Gastroesophageal sphincter (tissue), 4 donors: ENCODE data around the gene SLC9A3. TPM values are rescaled to one million over a fixed set of nuclear protein-coding genes. Genes with fewer than 3 reads are reported as not detected.
A peak's percentile ranks its signal among the peaks of the same experiment; 100 is the strongest.

ENCODE experiments used
- ATAC-seq: fragments of 150-250 bp; one replicate; pipeline ENCODE4 v1.9.1; 2016; ENCODE audit warnings: mild to moderate bottlenecking, moderate library complexity
- H3K27ac ChIP-seq, 4 donors: fragments of 200-600 bp; sonication (generic) in 3 of 4; 1 replicate in 3 of 4; 2 replicates in 1 of 4; pipeline ENCODE4 v1.5.1; 2016 to 2019
- H3K27me3 ChIP-seq: fragments of 200-600 bp; sonication (generic); one replicate; pipeline ENCODE4 v1.5.1; 2019
- H3K36me3 ChIP-seq, 2 donors: fragments of 200-600 bp; sonication (generic); one replicate each; pipeline ENCODE4 v1.5.1; 2019; ENCODE audit warnings: control low read depth in 1 of 2
- H3K4me1 ChIP-seq, 3 donors: fragments of 200-600 bp; sonication (generic); 1 replicate in 2 of 3; 2 replicates in 1 of 3; pipeline ENCODE4 v1.5.1; 2016 to 2019; ENCODE audit warnings: control low read depth in 2 of 3
- H3K4me3 ChIP-seq, 2 donors: fragments of 200-600 bp; sonication (generic); one replicate each; pipeline ENCODE4 v1.5.1; 2019; ENCODE audit warnings: mild to moderate bottlenecking in 1 of 2, moderate library complexity in 1 of 2
- H3K9me3 ChIP-seq, 3 donors: fragments of 200-600 bp; sonication (generic); one replicate each; pipeline ENCODE4 v1.5.1; 2017 to 2019; ENCODE audit warnings: control low read depth in 2 of 3
- EP300 ChIP-seq: sonication (generic); formaldehyde crosslinking; IDR thresholded peaks from one replicate; pipeline ENCODE4 v1.6.1; 2017; ENCODE audit warnings: antibody characterized with exemption, mild to moderate bottlenecking
- POLR2A ChIP-seq, 2 donors: fragments of 450-650 bp; IDR thresholded peaks; one replicate each; pipeline ENCODE4 v1.6.1; 2017; ENCODE audit warnings: antibody characterized with exemption in 2 of 2, mild to moderate bottlenecking in 2 of 2, moderate library complexity in 1 of 2
- POLR2AphosphoS5 ChIP-seq: sonication (generic); formaldehyde crosslinking; IDR thresholded peaks from one replicate; pipeline ENCODE4 v1.6.1; 2017; ENCODE audit warnings: antibody characterized with exemption
- WGBS, 2 donors: methylation state at CpG; one replicate each; pipeline ENCODE4 v1.1.5; 2018; ENCODE audit warnings: low coverage in 1 of 2; 5-methylcytosine and 5-hydroxymethylcytosine counted together
- total RNA-seq, 4 donors: library from RNA; depleted of rRNA; stranded (reverse); fragments of >200 nt; gene quantifications; one replicate each; pipeline ENCODE4 v1.1.0, GENCODE V29; 2016
- TF ChIP-seq, protein P1 (sequence below), 4 experiments: fragments of 200-600 bp in 2 of 4; fragments of 450-650 bp in 2 of 4; sonication (generic) in 1 of 4; IDR thresholded peaks; one replicate each; pipeline ENCODE4 v1.5.1; 2017 to 2019; ENCODE audit warnings: antibody characterized with exemption in 4 of 4, mild to moderate bottlenecking in 2 of 4, moderate library complexity in 2 of 4

Gene SLC9A3
- total RNA-seq, 4 donors from 2014 or later = 2.6 to 3.9 (median 2.8) TPM

DNA sequence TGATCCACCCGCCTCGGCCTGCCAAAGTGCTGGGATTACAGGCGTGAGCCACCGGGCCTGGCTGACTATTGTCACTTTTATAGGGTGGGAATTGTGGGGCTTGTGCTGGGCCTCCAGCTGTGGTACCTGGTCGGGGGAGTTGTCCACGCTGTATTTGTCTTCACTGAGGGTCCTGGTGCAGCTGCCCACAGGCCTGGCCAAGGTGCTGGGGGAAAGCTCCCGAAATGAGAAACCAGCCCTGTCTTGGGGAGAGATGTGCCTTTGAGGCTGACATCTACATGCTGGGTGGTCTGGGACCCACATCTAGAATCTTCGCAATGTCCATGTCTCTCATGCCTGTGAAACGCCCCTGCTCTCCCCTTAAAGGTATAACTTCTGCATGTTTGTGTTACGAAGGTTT is 78.7 kb downstream of the SLC9A3 start:
- Histone ChIP-seq H3K36me3 (peaks cover 0 to 51% of the 10 kb centered on the region in 2 donors), H3K9me3 (no peaks in the 10 kb centered on the region), H3K4me3 (no peak overlapping the region), H3K27ac (no peak overlapping the region), H3K27me3 (no peaks in the 10 kb centered on the region), H3K4me1 (peaks cover 0 to 45% (median 15%) of the 10 kb centered on the region in 3 donors)
- no peak for ATAC-seq
- no peak for TF ChIP-seq POLR2AphosphoS5
- TF ChIP-seq EP300 = no peak
- 61% methylated on average over 4 of the region's 10 CpGs; no CpG with 5 or more reads in 1 of the 2 donors for WGBS, 2 donors

DNA sequence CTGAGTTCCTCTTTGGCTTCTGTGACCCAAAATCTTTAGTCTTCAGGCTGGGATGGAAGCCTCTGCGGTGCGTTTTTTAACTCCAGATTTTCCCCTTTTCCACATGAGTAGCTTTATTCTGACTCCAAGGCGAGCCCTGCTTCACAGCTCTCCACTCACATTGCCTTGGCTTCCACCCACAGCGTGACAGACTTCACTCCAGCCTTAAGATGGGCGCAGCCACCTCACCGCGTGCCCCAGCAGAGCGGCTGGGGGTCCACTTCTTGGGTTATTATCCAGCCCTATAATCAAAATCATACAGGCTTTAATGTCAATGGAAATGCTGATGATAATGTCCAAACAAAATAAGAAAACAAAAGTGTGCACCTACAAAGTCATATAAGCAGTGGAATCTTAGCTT is 80.0 kb downstream of the SLC9A3 start:
- H3K36me3 ChIP-seq = peaks cover 0 to 38% of the 10 kb centered on the region in 2 donors
- WGBS, 2 donors = no CpG with 5 or more reads among the region's 8 CpGs
- TF ChIP-seq POLR2AphosphoS5 (no peak), POLR2A (IDR thresholded peaks at IDR 0.05) (no peak), EP300 (no peak)
- TF ChIP-seq, protein P1, sequence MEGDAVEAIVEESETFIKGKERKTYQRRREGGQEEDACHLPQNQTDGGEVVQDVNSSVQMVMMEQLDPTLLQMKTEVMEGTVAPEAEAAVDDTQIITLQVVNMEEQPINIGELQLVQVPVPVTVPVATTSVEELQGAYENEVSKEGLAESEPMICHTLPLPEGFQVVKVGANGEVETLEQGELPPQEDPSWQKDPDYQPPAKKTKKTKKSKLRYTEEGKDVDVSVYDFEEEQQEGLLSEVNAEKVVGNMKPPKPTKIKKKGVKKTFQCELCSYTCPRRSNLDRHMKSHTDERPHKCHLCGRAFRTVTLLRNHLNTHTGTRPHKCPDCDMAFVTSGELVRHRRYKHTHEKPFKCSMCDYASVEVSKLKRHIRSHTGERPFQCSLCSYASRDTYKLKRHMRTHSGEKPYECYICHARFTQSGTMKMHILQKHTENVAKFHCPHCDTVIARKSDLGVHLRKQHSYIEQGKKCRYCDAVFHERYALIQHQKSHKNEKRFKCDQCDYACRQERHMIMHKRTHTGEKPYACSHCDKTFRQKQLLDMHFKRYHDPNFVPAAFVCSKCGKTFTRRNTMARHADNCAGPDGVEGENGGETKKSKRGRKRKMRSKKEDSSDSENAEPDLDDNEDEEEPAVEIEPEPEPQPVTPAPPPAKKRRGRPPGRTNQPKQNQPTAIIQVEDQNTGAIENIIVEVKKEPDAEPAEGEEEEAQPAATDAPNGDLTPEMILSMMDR (IDR thresholded peaks at IDR 0.05) = no peak
- H3K9me3 ChIP-seq = no peaks in the 10 kb centered on the region
- H3K27me3 ChIP-seq = no peaks in the 10 kb centered on the region
- H3K4me3 ChIP-seq = peak overlapping the region in 1 of 2 donors; percentile 96
- H3K4me1 ChIP-seq = peaks cover 0 to 45% (median 15%) of the 10 kb centered on the region in 3 donors
- ATAC-seq = no peak
- peak overlapping the region in 1 of 4 donors; percentile 85 for H3K27ac ChIP-seq

DNA sequence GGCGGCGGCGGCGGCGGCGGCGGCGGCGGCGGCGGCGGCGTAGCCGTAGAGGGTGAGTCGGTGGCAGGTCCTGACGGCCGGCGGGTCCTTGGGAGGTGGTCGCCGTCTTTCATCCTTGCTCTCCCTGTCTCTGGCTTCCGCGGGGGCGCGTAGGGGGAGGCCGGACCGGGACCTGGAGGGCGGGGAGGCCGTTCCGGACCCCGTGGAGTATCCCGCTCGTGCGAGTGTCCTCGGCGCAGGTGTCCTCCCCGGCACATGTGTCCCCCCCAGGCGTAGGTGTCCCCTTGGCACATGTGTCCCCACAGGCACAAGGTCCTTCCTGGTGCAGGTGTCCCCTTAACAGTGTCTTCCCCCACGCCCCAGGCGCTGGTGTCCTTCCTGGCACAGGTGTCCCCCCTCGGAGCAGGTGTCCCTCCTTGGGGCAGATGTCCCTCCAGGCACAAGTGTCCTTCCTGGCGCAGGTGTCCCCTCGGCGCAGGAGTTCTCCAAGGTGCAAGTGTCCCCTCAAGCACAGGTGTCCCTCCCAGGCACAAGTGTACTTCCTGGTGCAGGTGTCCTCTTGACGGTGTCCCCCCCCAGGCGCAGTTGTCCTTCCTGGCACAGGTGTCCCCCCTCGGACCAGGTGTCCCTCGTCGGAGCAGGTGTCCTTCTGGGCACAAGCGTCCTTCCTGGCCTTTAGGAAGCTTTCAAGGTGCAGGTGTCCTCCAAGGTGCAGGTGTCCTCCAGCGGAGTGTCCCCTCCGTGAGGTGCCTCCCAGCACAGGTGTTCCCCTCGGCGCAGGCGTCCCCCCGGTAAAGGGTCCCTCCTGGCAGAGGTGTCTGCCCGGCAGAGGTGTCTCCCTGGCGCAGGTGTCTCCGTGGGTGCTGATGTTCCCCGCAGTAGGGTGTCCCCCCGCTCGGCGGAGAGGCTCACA is 80.8 kb downstream of the SLC9A3 start:
- peaks cover 0 to 31% of the 10 kb centered on the region in 2 donors for H3K36me3 ChIP-seq
- H3K4me3 ChIP-seq = peak overlapping the region; percentile 75 to 96
- peaks cover 0 to 43% (median 15%) of the 10 kb centered on the region in 3 donors for H3K4me1 ChIP-seq
- H3K27me3 ChIP-seq = peaks cover 3% of the 10 kb centered on the region
- TF ChIP-seq POLR2A (IDR thresholded peaks at IDR 0.05) (peak in 1 of 2 donors; percentile 38), POLR2AphosphoS5 (no peak), EP300 (no peak)
- TF ChIP-seq, protein P1 (IDR thresholded peaks at IDR 0.05) = no peak
- no peaks in the 10 kb centered on the region for H3K9me3 ChIP-seq
- peak; percentile 8 for ATAC-seq
- 0% methylated on average over 3 to 4 of the region's 62 CpGs for WGBS, 2 donors
- H3K27ac ChIP-seq = peak overlapping the region; percentile 4 to 89 (median 86)

DNA sequence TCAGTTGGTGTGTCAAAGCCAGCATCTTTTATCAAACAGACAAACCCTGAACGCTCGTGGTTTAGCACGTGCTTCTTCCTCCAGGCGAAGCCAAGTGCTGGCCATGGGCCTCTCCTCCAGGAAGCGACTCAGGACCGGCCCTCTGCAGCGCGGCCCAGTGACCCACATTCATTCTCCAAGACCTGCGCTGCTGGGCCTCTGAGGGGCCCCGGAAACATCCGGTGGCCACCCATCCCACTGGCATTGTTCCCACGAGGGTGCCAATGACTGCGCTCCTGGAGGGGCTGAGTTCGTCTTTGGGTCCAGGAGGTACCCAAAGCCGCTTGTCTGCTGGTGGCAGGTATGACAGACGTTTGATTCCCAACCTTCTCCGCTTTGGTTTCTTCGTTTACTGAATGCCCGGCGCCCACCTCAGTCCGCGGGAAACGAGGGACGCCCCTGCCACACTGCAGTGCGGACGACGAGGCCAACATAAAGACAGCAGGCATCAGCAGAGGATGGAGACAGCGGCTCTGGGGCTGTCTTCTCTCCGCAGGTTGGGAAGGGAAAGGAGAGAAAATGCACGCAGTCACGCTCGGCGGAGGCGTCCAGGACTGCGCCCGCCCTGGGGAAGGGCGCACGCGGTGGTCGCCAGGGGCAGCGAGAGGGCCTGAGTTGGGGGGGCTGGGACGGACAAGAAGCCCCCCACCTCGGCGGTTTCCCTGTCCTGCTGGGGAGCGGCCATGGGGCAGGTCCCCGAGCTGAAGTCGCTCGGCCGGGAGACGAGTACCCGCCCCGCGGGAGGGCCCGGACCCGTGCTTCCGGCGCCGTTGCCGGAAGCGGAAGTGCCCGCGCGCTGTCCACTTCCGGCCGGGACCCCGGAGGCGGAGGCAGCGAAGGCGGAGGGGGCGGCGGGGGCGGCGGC is 81.7 kb downstream of the SLC9A3 start, which contains the start of gene EXOC3:
Gene EXOC3, plus strand, starts transcription at position 842 of the 904 bp plus-strand sequence. CDS start 3,030 bp downstream, outside the sequence.
- no peaks in the 10 kb centered on the region for H3K9me3 ChIP-seq
- H3K36me3 ChIP-seq = peaks cover 0 to 21% of the 10 kb centered on the region in 2 donors
- peaks cover 6% of the 10 kb centered on the region for H3K27me3 ChIP-seq
- TF ChIP-seq POLR2AphosphoS5 (peak; percentile 93), POLR2A (IDR thresholded peaks at IDR 0.05) (peak; percentile 79 to 81), EP300 (no peak)
- TF ChIP-seq, protein P1 (IDR thresholded peaks at IDR 0.05) = peak in 1 of 4 experiments; percentile 8
- WGBS, 2 donors = 14% methylated on average over 23 of the region's 73 CpGs; no CpG with 5 or more reads in 1 of the 2 donors
- H3K4me3 ChIP-seq = peak within 1 kb of the TSS; percentile 75 to 96
- peak within 1 kb of the TSS; percentile 49 to 89 (median 86) for H3K27ac ChIP-seq
- peak; percentile 90 for ATAC-seq
- H3K4me1 ChIP-seq = peaks cover 0 to 36% (median 15%) of the 10 kb centered on the region in 3 donors

DNA sequence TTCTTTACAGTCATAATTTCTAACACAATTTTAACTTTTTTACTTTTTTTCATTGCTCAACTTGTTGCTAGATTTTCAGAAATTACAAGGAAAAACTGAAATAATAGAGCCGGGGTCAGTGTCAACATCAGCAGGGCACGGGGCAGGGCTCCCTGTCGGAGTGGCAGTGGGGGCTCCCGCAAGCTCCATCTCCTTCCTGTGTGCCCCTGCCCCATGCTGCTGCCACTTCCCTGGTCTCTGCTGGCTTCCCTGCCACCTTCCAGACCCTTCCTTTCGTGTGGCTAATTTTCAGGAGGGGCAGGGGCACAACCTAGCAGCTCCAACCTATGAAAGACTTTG is 82.3 kb downstream of the SLC9A3 start:
- Histone ChIP-seq H3K36me3 (peaks cover 0 to 15% of the 10 kb centered on the region in 2 donors), H3K27me3 (peaks cover 12% of the 10 kb centered on the region), H3K27ac (no peak overlapping the region), H3K4me3 (peak overlapping the region in 1 of 2 donors; percentile 96), H3K4me1 (peaks cover 0 to 36% (median 15%) of the 10 kb centered on the region in 3 donors), H3K9me3 (no peaks in the 10 kb centered on the region)
- TF ChIP-seq POLR2AphosphoS5 = no peak
- no peak for TF ChIP-seq EP300
- no peak for TF ChIP-seq POLR2A (IDR thresholded peaks at IDR 0.05)
- TF ChIP-seq, protein P1 (IDR thresholded peaks at IDR 0.05) = no peak
- no peak for ATAC-seq
- 92% methylated on average over 5 of the region's 5 CpGs; no CpG with 5 or more reads in 1 of the 2 donors for WGBS, 2 donors
